ENCODE results near the gene DCBLD2. TPM values are rescaled to one million over a fixed set of nuclear protein-coding genes. Genes with fewer than 3 reads are reported as not detected.
A peak's percentile ranks its signal among the peaks of the same experiment; 100 is the strongest.
"Not testable (repeated sequence)": the region's sequence is repeated elsewhere in the genome, so short reads cannot be mapped to it uniquely, and the experiment has no call there.

The DCBLD2 gene
- total RNA-seq, 1 donor, result 3.8 TPM

DNA sequence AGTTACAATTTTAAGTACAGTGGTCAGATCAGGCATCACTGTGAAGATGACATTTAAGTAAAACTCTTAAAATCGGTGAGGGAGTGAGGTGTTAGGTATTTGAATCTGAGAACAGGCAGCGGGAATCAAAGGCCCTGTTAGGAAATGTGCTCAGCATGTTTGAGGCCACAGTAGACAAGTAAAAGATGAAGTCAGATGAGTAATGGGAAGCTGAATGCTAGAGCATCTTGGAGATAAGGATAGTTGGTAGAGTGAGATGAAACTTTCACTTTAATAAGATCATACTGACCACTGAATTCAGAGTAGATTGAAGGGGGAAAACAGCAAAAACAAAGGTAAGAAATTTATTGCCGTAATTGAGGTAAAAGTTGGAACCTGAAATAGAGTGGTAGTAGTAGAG, 61.6 kb downstream of the DCBLD2 start:
- no peak for DNase-seq (ENCODE audit: low read depth in 2 of 3, low spot score in 2 of 3)

DNA sequence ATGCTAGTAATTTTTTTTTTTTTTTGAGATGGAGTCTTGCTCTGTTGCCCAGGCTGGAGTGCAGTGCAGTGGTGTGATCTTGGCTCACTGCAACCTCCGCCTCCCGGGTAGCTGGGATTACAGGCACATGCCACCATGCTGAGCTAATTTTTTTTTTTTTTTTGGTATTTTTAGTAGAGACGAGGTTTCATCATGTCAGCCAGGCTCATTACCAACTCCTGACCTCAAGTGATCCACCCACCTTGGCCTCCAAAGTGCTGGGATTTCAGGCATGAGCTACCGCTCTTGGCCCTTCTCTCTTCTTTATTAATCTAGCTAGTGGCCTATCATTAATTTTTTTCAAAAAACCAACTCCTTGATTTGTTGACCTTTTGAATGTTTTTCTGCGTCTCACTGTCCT, 70.4 kb downstream of the DCBLD2 start:
- DNase-seq (ENCODE audit: low read depth in 2 of 3, low spot score in 2 of 3), result not testable (repeated sequence)

DNA sequence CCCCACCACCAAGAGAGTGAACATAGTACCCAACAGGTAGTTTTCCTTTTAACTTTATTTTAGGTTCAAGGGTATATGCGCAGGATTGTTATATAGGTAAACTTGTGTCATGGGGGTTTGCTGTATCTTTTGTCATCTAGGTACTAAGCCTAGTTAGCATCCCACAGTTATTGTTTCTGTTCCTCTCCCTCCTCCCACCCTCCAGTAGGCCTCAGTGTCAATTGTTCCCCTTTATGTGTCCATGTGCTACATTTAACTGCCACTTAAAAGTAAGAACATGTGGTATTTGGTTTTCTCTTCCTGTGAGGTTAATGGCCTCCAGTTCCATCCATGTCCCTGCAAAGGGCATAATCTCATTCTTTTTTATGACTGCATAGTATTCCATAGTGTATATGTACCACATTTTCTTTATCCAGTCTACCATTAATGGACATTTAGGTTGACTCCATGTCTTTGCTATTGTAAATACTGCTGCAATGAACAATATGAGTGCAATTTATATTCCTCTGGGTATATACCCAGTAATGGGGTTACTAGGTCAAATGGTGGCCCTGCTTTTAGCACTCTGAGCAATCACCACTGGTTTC, 72.2 kb downstream of the DCBLD2 start:
- DNase-seq (ENCODE audit: low read depth in 2 of 3, low spot score in 2 of 3), result no peak

DNA sequence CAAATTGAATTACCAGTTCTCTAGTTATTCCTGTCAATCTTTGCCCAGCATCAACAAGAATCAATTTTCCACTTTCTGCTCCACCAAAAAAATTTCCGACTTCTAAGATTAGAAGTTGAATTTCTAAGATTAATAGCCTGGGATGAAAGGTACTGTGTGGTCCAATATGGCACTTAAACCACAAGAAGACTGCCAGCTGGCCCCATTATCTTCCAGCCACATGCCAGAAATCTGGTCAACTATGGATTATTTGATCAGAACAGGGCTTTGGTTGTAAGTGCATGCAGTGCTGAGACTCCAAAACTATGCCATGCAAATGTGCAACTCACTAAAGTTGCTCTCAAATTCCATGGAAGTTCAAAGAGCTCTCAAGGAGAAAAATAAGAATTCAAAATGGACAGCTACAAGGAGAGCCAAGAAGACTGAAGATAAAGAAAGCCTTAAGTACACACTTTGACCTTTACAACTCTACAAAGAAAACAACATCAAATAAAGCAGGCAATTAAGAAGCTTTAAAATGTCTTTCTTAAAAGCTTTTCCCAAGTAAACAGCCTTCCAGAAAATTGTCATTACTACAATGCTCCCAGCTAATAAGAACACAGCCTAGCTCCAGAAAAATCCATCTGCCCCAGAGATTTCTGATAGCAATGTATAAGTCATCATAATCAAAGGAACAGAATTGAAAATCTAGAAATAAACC, 74.1 kb downstream of the DCBLD2 start:
- no peak for DNase-seq (ENCODE audit: low read depth in 2 of 3, low spot score in 2 of 3)

DNA sequence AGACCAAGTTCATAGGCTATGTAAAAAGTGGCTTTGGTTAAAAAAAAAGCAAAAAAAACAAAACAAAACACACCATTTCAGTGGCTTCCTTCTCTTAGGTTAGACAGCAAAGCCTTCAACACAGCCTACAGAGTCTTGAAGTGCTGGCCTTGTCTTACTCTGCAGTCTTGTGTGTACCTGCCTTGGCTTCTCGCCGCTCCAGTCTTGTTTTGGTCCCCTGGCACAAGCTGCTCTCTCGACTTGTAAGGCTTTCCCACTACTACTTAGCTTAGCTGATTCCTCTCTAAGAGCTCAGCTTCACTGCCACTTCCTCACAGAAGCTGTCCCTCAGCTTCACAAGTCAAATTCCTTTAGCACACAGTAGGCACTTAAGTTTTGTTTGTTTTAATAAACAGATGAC, 75.4 kb downstream of the DCBLD2 start:
- DNase-seq (ENCODE audit: low read depth in 2 of 3, low spot score in 2 of 3), result no peak

DNA sequence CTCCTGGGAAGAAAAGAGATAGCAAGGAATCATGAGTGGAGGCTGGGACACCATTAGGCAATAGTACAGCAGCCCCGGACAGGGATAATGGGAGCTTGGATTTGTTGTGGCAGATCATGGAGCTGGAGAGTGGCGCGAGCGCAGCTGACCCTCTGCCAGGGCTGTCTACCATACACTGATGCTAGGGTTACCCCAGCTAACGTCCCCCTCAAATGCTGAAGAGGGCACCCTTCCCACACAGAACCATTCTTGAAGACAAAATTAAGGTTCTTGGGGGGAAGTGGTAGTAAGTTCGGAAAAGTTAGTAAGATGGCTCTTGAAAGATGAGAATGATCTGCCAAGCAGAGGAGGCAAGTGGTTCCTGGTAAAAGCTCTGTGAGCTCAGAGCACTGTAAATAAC, 77.2 kb downstream of the DCBLD2 start:
- DNase-seq (ENCODE audit: low read depth in 2 of 3, low spot score in 2 of 3), result no peak

DNA sequence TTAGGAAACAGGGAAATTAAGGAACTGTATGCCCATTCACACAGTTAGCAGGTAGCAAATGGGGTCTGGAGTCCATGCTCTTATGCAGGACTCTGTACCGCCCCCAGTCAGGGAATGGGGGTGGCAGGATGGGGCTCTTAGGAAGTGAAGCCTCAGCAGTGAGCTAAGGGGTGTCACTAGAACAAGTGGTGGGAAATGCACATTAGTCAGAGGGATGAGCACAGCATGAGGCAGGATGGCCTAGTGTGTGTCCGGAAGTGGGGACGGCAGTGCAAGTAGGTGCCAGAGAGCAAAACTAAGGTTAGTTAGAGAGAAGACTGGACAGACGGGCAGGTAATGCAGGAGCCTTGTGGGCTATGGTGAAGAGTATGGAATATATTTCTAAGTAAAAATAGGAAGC, 77.7 kb downstream of the DCBLD2 start:
- no peak for DNase-seq (ENCODE audit: low read depth in 2 of 3, low spot score in 2 of 3)

DNA sequence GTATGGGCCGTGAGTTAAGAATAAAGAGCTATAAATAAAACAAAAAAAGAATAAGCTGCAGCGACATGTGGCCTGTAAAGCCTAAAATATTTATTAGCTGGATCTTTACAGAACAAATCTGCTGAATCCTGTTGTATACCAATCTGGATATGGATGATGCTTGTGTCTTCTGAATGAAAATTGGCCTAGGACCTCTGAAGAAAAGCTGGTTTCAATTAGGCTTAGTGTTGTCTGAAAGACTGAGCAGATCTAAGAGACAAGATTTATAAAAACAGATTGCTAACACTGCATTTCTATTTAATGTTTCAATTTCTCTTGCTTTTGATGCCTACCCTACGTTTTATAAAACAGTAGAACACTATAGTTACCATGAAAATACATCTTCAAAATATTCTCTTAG, 80.4 kb downstream of the DCBLD2 start:
- DNase-seq (ENCODE audit: low read depth in 2 of 3, low spot score in 2 of 3), result no peak

DNA sequence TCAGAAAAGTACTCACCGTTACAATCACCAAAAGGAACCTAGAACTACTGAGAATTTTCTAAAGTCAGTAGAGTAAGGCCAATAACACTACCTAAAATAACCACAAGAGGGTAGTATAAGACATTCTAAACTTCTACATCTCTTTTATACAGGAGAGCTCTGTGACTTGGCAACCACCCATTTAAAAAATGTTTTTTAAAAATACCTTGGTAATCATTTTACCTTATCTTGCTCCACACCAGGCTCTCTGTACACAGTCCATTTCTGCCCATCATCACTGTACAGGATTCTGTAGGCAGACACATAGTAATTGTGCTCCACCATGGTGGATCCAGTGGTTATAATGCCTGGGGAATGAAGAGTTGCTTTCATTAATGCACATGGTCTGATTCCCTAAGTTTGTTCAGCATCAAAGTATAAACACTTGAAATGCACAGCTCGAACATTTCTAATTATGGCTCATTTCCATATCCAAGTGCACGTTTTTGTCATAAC, 83.9 kb downstream of the DCBLD2 start:
- peak in 2 of 3 donors; percentile 31 to 74 for DNase-seq (ENCODE audit: low read depth in 2 of 3, low spot score in 2 of 3)

DNA sequence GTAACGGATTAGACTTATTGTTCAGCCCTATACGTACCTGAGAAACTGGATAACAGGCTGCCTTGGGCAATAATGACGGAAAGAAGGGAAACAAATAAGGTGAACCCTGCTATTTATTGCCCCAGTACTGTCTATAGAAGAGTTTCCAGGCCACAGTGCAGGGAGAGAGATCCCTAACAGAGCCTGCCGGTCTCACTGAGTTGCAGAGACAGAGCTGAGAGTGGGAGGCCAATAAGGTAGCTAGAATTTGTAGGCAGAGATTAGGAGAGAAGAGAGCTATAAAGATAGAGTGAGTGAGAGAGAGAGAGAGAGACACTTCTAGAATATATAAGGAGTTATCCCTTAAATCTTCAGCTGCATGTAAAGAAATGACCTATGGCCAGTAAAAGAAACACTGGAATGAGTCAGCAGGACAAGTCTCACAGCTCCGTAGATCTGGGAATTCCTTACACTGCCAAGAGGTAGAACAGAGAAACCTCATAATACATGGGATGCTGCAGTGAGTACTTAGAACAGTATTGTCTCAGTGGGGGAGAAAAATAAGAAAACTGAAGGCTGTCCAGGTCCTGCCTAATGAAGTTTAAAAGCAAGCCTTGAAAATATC, 86.6 kb downstream of the DCBLD2 start:
- no peak for DNase-seq (ENCODE audit: low read depth in 2 of 3, low spot score in 2 of 3)

DNA sequence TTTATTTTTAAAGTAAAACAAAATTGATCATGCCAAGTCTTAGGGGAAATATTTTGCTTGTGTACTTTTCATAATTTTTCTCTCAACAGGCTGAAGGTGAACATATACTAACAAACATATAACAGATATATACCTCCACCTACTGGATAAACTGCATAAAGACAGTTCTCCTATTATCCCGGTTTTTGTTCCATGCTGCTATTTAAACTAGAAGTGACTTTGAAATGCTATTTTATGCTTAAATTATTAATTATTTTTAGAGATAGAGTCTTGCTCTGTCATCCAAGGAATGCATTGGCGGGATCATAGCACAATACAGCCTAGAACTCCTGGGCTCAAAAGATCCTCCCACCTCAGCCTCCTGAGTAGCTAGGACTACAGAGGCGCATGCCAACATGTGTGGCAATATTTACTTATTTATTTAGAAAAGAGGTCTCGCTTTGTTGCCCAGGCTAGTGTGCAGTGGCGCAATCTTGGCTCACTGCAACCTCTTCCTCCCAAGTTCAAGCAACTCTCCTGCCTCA, 88.6 kb downstream of the DCBLD2 start:
- peak in 1 of 3 donors; percentile 57 for DNase-seq (ENCODE audit: low read depth in 2 of 3, low spot score in 2 of 3)

DNA sequence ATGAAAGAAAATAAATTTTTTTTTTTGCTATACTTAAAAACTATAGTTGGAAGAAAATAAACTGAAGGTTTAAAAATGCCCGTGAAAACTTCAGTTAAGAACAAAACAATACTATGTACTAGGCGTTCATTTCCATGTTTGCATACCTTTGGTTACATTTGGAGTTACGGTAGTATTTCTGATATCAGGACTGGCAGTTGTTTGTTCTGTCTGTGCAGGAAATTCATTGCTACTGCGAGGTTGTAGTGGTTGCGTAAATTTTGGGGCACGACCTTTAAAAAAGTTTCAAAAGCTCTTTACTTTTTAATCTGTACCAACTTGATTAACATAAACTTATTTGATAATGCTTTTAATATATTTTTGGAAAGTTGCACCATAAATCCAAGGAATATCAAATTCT, 90.4 kb downstream of the DCBLD2 start:
- DNase-seq (ENCODE audit: low read depth in 2 of 3, low spot score in 2 of 3), result peak in 1 of 3 donors; percentile 16

DNA sequence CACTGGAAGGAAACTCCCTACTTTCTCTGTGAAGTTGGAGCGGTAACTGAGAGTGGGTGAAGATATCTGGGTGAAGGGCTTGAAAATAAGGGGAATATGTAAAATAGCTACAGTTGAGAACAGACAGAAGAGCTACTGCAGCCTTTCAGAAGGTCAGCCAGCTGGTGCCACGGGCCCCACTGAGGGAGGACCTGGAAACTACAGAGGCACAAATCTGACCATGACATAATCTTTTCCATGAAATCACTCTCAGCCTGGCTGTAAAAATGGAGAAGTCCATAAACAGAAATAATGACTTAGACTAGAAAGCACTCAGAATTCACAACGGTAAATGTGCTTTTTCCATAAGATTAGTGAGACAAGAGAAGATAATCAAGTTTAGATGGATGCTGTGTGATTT, 91.9 kb downstream of the DCBLD2 start:
- no peak for DNase-seq (ENCODE audit: low read depth in 2 of 3, low spot score in 2 of 3)

DNA sequence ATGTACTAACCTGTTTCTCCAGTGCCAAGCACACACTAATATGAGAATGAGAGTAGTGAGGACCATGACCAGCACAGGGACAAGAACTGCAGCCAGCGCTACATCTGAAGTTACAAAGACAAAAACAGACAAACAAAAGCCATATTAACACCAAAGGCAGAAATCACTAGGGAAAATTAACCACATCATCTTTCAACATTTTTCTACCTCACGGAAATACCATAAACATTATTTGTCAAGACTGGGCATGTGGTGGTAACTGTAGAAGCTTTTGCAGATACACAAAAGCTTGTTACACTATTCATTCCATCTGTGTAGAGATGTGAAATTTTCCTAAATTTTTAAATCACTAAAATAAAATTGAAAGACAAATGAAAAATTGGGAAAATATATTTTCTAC, 93.4 kb downstream of the DCBLD2 start:
- no peak for DNase-seq (ENCODE audit: low read depth in 2 of 3, low spot score in 2 of 3)

DNA sequence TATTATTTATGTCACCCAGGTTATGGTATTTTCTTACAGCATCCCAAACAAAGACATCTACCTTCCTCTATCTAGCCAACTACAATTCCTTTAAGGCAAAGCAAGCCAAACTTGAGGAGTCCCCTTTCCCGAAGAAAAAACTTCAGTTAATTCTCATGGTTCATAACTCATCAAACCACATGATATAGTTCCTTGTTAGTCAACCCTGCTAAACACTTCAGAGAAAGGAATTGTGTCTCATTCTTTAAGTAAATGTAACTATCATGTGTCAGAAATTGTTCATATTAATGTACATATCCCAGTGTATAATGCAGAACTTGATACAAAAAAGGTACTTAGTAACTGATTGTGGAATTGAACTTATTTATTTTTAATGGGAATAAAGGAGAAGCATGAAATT, 93.9 kb downstream of the DCBLD2 start:
- no peak for DNase-seq (ENCODE audit: low read depth in 2 of 3, low spot score in 2 of 3)

DNA sequence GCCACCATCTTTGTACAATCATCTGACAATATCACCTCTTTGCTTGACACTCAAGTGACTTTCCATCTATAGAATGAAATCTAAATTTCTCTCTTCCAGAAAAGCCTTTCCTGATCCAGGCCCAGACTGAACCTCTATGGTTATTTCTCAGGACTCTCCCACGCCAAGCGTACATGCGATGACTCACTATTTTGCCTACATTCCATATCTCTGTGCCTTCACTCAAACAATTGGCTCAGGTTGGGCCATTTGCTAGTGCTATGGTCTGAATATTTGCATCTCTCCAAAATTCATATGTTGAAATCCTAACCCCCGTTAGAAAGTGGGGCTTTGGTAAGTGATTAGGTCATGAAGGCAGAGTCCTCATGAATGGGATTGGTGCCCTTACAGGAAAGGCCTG, 94.5 kb downstream of the DCBLD2 start:
- no peak for DNase-seq (ENCODE audit: low read depth in 2 of 3, low spot score in 2 of 3)

DNA sequence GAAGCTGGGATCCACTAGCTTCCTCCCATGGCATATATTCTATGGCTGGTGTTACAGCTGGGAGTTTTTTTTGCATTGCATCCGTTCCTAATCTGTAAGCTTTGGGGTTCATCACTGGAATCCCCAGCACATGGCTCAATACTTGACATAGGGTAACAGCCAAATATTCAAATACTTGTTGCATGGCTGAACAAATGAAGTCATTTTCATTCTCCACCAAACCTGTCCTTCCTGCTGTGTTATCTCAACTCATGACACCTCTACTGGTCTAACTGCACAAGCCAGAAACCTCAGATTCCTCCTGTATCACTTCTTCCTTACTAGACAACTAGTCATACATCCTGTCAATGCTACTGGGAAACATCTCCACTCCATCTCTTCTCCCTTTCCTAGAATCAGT, 95.0 kb downstream of the DCBLD2 start:
- DNase-seq (ENCODE audit: low read depth in 2 of 3, low spot score in 2 of 3), result no peak

DNA sequence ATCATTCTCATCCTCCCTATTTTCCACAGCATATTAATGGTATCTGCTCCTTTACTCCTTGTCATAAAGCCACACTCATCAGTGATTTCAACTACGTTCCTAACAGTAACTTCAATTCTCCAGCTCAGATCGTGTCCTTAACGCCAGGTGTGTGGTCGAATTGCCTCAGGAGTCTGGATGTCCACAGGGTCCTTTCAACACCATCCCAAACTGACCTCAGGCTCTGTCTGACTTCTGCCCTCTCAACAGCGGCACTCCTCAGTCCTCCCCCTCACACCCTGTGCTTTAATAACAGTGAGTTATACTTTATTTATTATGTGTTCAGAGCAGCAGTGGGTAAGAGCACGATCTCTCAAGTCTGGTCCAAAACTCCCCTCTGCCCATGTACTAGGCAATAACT, 95.9 kb downstream of the DCBLD2 start:
- no peak for DNase-seq (ENCODE audit: low read depth in 2 of 3, low spot score in 2 of 3)

DNA sequence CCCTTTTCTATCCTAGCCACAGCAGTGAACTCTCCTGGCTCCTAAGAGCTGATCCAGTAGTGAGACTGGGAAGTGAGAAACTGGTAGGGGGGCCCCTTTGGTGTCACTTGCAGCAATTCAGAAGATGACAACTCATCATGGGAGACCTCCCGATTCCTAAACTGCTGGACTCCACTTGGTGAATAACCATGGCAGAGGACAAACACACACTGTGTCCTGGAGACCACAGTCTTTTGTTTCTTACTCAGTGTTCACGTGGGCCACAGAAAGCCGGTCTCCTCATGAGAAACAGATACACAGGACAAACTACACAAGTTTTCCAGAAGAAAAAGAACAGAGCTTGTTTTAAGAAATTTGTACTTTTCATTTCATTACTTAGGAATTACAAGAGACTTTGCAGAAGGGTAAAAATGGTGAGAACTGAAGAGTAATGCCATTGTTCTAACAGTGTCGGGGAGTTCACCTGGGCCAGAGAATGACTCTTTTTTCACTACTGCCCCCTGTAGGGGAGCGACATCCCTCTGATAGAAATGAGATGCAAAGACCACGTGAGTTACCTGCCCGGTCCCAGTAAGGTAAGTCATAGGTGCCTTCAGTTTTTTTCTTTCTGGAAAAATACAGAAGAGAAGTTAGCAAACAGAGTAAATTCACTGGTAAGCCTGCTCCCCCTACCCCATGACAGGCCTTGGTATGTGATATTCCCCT, 100.3 kb downstream of the DCBLD2 start:
- no peak for DNase-seq (ENCODE audit: low read depth in 2 of 3, low spot score in 2 of 3)

DNA sequence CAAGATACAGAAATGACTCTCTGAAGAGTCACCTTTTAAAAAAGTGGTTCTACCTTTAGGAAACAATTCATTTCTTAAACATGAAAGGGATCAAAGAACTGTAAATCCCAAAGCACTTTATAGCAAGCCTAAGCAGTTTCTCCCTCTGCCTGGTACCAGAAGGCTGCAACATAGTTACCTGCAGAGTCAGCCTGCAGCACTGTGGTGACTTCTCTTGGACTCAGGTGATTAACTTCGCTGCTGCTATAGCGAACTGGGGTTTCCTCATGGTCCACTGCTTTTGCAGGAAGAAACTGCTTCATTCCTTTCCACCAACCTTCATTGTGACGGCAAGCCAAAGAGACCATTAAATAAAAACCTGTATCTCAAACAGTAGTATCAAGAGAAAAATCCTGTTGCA, 101.1 kb downstream of the DCBLD2 start:
- DNase-seq (ENCODE audit: low read depth in 2 of 3, low spot score in 2 of 3), result no peak

DNA sequence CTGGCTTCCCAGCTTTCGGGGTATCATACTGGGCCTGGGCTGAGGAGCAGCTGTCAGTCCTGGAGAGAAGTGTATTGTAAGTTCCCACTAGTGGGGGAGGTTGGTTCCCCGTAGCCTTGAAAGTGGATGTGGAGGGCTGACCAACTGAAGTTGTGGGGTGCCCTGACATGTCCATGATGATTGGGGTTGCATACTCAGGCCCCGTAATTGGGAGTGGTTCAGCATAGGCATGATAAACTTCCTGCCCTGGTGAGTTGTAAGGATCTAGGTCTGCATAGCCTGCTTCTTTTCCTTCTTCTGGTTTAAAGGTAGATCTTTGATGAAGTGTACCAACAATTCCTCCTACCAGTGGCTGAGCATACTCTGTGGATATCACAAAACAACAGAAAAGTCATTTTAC, 102.0 kb downstream of the DCBLD2 start:
- no peak for DNase-seq (ENCODE audit: low read depth in 2 of 3, low spot score in 2 of 3)
